OCI-LY7 (cell line): ENCODE measurements around the gene URM1. TPM values are rescaled to one million over a fixed set of nuclear protein-coding genes. Genes with fewer than 3 reads are reported as not detected.

Experiments used
- BruUV-seq: library from RNA; stranded (reverse); fragments of 400-500 nt; replicated peaks from 2 replicates; lab custom pipeline; 2021; lab: Mats Ljungman, UMichigan
- CTCF ChIA-PET: fragments of 300-600 bp; sonication (Branson Sonifier 250); formaldehyde crosslinking; loops from one replicate; lab custom pipeline; 2022; ENCODE audit warnings: antibody characterized with exemption; ENCODE audit not compliant: unreplicated experiment; lab: Charles Lee
- POLR2A ChIA-PET: fragments of 300-600 bp; sonication (Branson Sonifier 250); formaldehyde crosslinking; loops from one replicate; lab custom pipeline; 2022; ENCODE audit warnings: antibody characterized with exemption; lab: Charles Lee
- DNase-seq: peaks from one replicate; pipeline ENCODE4 v3.0.0-alpha.2; 2015; ENCODE audit warnings: low spot score
- H2AFZ ChIP-seq: fragments of 200-600 bp; sonication (generic), shearing (Covaris generic); 2 replicates; pipeline ENCODE4 v1.6.1; 2014; ENCODE audit warnings: mild to moderate bottlenecking, antibody characterized with exemption, low read length, moderate library complexity
- H3K27ac ChIP-seq: fragments of 200-600 bp; sonication (generic); 2 replicates; pipeline ENCODE4 v1.5.1; 2014; ENCODE audit warnings: mixed run types, low read depth, mild to moderate bottlenecking, moderate library complexity, low read length, inconsistent platforms; ENCODE audit not compliant: poor library complexity, severe bottlenecking
- H3K36me3 ChIP-seq: fragments of 200-600 bp; sonication (generic); 2 replicates; pipeline ENCODE4 v1.6.1; 2014; ENCODE audit warnings: mild to moderate bottlenecking, antibody characterized with exemption, low read length, moderate library complexity, mixed read lengths; ENCODE audit not compliant: insufficient read depth
- H3K4me1 ChIP-seq: fragments of 200-600 bp; sonication (generic); 2 replicates; pipeline ENCODE4 v1.5.1; 2014; ENCODE audit warnings: mild to moderate bottlenecking, low read length; ENCODE audit not compliant: insufficient read depth, poor library complexity, severe bottlenecking
- H3K4me2 ChIP-seq: fragments of 200-600 bp; sonication (generic); 2 replicates; pipeline ENCODE4 v1.6.1; 2014; ENCODE audit warnings: mild to moderate bottlenecking, low read length
- H3K4me3 ChIP-seq: fragments of 200-600 bp; sonication (generic); 2 replicates; pipeline ENCODE4 v1.5.1; 2014; ENCODE audit warnings: mild to moderate bottlenecking, low read depth, low read length; ENCODE audit not compliant: poor library complexity, severe bottlenecking
- H3K79me2 ChIP-seq: fragments of 200-600 bp; sonication (generic); 2 replicates; pipeline ENCODE4 v1.6.1; 2016; ENCODE audit warnings: low read depth, mild to moderate bottlenecking, low read length, moderate library complexity, mixed read lengths; ENCODE audit not compliant: insufficient read depth
- H3K9me2 ChIP-seq: fragments of 200-600 bp; sonication (generic); 2 replicates; pipeline ENCODE4 v1.6.1; 2016; ENCODE audit warnings: mild to moderate bottlenecking, low read length, mixed read lengths; ENCODE audit not compliant: insufficient read depth
- H3K9me3 ChIP-seq: fragments of 200-600 bp; sonication (generic); 2 replicates; pipeline ENCODE4 v1.6.1; 2014; ENCODE audit warnings: mild to moderate bottlenecking, mixed run types, low read length, mixed read lengths
- H4K20me1 ChIP-seq: fragments of 200-600 bp; sonication (generic); 2 replicates; pipeline ENCODE4 v1.6.1; 2014; ENCODE audit warnings: mild to moderate bottlenecking, antibody characterized with exemption, low read length, moderate library complexity, mixed read lengths; ENCODE audit not compliant: insufficient read depth
- EZH2phosphoT487 ChIP-seq: fragments of 200-600 bp; sonication (generic); IDR thresholded peaks from 2 replicates; pipeline ENCODE4 v1.6.1; 2018; ENCODE audit warnings: low read depth, borderline replicate concordance, mild to moderate bottlenecking, mixed run types, antibody characterized with exemption, low read length, moderate library complexity, mixed read lengths
- intact Hi-C: fragments of 100-400 bp; cut with micrococcal nuclease; formaldehyde crosslinking; loops from one replicate; pipeline ENCODE4 v1.10.0; 2022; ENCODE audit not compliant: unreplicated experiment
- total RNA-seq, 2 experiments: library from RNA; depleted of rRNA in 1 of 2; stranded (reverse); fragments of >200 nt in 1 of 2; shearing (Covaris generic) in 1 of 2; gene quantifications; 2 replicates each; pipeline ENCODE4 v1.2.3, GENCODE V29; 2014 to 2022
- TF ChIP-seq, protein P1 (sequence below): fragments of 200-600 bp; sonication (generic); conservative IDR thresholded peaks from 2 replicates; pipeline ENCODE4 v1.5.1; 2014; ENCODE audit warnings: mild to moderate bottlenecking, antibody characterized with exemption, low read length, moderate library complexity, mixed read lengths

Gene URM1
- total RNA-seq, 2 experiments from 2014 or later: 58.5 to 60.8 TPM

DNA sequence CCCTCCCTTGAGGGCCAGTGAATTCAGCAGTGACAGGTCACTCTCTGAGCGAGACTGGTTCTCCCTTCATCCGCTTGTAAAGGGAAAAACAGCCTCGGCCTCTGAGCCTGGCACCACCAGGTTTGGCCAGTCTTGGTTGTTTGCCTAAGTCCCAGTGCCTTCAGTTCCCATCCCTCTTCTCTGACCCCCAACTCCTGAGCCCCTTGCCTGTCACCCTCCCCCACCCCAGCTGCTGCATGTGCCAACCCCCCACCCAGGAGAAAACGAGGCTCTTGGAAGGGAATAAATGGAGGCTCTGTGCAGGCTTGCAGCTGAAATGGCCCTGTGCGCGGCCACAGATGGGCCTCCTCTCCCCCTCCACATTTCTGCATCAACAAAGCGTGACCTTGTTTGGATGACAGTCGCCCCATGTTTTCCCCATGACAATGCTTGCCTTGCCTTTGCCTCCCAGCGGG is 3.1 kb downstream of the URM1 start:
- DNase-seq: no peak
- Histone ChIP-seq H3K9me2 (no peaks in the 10 kb centered on the region), H3K79me2 (peaks cover 46% of the 10 kb centered on the region), H3K4me2 (no peak overlapping the region), H3K4me3 (no peak overlapping the region), H3K27ac (no peak overlapping the region), H2AFZ (no peak overlapping the region), H3K4me1 (peaks cover 16% of the 10 kb centered on the region), H3K9me3 (no peaks in the 10 kb centered on the region), H4K20me1 (no peaks in the 10 kb centered on the region), H3K36me3 (peaks cover 44% of the 10 kb centered on the region)
- ChIA-PET CTCF (no interaction called here), POLR2A (no interaction called here)
- intact Hi-C loops: no loop called here
- TF ChIP-seq, protein P1, sequence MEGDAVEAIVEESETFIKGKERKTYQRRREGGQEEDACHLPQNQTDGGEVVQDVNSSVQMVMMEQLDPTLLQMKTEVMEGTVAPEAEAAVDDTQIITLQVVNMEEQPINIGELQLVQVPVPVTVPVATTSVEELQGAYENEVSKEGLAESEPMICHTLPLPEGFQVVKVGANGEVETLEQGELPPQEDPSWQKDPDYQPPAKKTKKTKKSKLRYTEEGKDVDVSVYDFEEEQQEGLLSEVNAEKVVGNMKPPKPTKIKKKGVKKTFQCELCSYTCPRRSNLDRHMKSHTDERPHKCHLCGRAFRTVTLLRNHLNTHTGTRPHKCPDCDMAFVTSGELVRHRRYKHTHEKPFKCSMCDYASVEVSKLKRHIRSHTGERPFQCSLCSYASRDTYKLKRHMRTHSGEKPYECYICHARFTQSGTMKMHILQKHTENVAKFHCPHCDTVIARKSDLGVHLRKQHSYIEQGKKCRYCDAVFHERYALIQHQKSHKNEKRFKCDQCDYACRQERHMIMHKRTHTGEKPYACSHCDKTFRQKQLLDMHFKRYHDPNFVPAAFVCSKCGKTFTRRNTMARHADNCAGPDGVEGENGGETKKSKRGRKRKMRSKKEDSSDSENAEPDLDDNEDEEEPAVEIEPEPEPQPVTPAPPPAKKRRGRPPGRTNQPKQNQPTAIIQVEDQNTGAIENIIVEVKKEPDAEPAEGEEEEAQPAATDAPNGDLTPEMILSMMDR: no peak
- TF ChIP-seq EZH2phosphoT487: no peak
- BruUV-seq: no TSS peak

DNA sequence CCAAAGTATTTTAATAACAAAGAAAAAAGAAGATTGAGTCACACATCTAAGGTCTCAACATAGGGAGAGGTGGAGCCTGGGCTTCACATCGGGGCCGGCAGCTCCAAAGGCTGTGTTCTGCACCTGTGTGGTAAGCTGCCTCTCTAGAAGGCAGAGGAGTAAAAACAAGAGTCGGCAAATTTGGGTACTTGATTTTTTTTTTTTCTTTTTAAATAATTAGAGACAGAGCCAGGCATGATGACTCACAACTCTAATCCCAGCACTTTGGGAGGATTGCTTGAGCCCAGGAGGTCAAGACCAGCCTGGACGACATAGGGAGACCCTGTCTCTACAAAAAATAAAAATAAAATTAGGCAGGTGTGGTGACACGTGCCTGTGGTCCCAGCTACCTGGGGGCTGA is 4.7 kb downstream of the URM1 start:
- peaks cover 46% of the 10 kb centered on the region for H3K79me2 ChIP-seq
- ChIA-PET POLR2A (no interaction called here), CTCF (no interaction called here)
- H4K20me1 ChIP-seq: no peaks in the 10 kb centered on the region
- peaks cover 11% of the 10 kb centered on the region for H3K4me1 ChIP-seq
- no peak for DNase-seq
- H3K4me3 ChIP-seq: no peak overlapping the region
- peaks cover 55% of the 10 kb centered on the region for H3K36me3 ChIP-seq
- intact Hi-C loops: no loop called here
- H3K9me3 ChIP-seq: no peaks in the 10 kb centered on the region
- H3K4me2 ChIP-seq: no peak overlapping the region
- no peaks in the 10 kb centered on the region for H3K9me2 ChIP-seq
- no TSS peak for BruUV-seq
- no peak for TF ChIP-seq EZH2phosphoT487
- TF ChIP-seq, protein P1: no peak
- H3K27ac ChIP-seq: no peak overlapping the region
- H2AFZ ChIP-seq: no peak overlapping the region

DNA sequence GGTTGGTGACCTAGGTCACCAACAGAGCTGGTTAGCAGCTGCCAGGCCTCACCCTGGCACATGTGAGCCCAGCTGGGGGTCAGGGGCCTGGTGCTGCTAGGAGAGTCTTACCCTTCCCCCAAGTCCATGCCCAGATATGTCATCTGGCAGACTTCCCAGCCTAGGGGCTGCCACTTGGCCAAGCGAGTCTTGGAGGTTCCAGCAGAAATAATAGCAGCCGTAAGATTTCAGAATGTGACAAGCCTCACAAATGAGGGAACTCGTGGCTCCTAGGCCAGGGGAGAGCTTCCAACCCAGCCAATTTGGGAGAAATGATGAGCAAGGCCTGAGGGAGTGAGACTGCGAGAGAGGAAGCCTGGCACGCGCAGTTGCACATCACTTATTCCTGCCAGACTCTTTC is 11.1 kb downstream of the URM1 start:
- Histone ChIP-seq H3K36me3 (peaks cover 76% of the 10 kb centered on the region), H3K4me2 (no peak overlapping the region), H4K20me1 (no peaks in the 10 kb centered on the region), H2AFZ (no peak overlapping the region), H3K9me3 (no peaks in the 10 kb centered on the region), H3K79me2 (no peaks in the 10 kb centered on the region), H3K4me3 (no peak overlapping the region), H3K9me2 (no peaks in the 10 kb centered on the region), H3K4me1 (no peaks in the 10 kb centered on the region), H3K27ac (no peak overlapping the region)
- ChIA-PET POLR2A (no interaction called here), CTCF (no interaction called here)
- DNase-seq: no peak
- TF ChIP-seq, protein P1: no peak
- TF ChIP-seq EZH2phosphoT487: no peak
- BruUV-seq: no TSS peak
- intact Hi-C loops: no loop called here
